OCI-LY1 (cell line): ENCODE data around the gene DMBT1.

Experiments used
- CTCF ChIP-seq: fragments of 200-600 bp; sonication (generic), shearing (Covaris generic); IDR thresholded peaks from 2 replicates; pipeline ENCODE4 v1.5.1; 2017; ENCODE audit warnings: mild to moderate bottlenecking, antibody characterized with exemption, low read length, moderate library complexity, mixed read lengths
- EZH2 ChIP-seq: fragments of 200-600 bp; sonication (generic), shearing (Covaris generic); IDR thresholded peaks from 2 replicates; pipeline ENCODE4 v1.8.0; 2017; ENCODE audit warnings: borderline replicate concordance, mixed run types, mild to moderate bottlenecking, antibody characterized with exemption, low read length, moderate library complexity, mixed read lengths

- peak; percentile 81 for TF ChIP-seq CTCF
- no peak for TF ChIP-seq EZH2
Observed at GRCh38 chr10:122565766-122566206, 5.2 kb downstream of the DMBT1 start.
